WTC11 (cell line): ENCODE results near the gene PDLIM1. TPM values are rescaled to one million over a fixed set of nuclear protein-coding genes. Genes with fewer than 3 reads are reported as not detected.

ENCODE experiments used
- ATAC-seq: fragments of 200-7000 bp; cut with Tn5 transposase; 2 replicates; pipeline ENCODE4 v1.10.0; 2021; ENCODE audit warnings: mild to moderate bottlenecking, moderate library complexity
- CTCF ChIA-PET: fragments of 300-600 bp; sonication (Branson Sonifier 250); formaldehyde crosslinking; loops from one replicate; lab custom pipeline; 2021; ENCODE audit warnings: antibody characterized with exemption; lab: Charles Lee
- POLR2A ChIA-PET: fragments of 350-600 bp; sonication (Branson Sonifier 250); formaldehyde crosslinking; loops from one replicate; lab custom pipeline; 2021; ENCODE audit warnings: antibody characterized with exemption; lab: Charles Lee
- DNase-seq: peaks from one replicate; pipeline ENCODE4 v3.0.0; 2021; ENCODE audit warnings: low spot score
- H3K27ac Mint-ChIP-seq: 2 replicates; pipeline ENCODE4 v1.8.0; 2021; ENCODE audit warnings: mixed read lengths
- H3K27me3 Mint-ChIP-seq: 2 replicates; pipeline ENCODE4 v1.8.0; 2021; ENCODE audit warnings: low read depth, mild to moderate bottlenecking, moderate library complexity, mixed read lengths
- H3K36me3 Mint-ChIP-seq: 2 replicates; pipeline ENCODE4 v1.8.0; 2021; ENCODE audit warnings: mixed read lengths
- H3K4me1 Mint-ChIP-seq: 2 replicates; pipeline ENCODE4 v1.8.0; 2022; ENCODE audit warnings: mixed read lengths
- H3K4me3 Mint-ChIP-seq: 2 replicates; pipeline ENCODE4 v1.8.0; 2021; ENCODE audit warnings: mild to moderate bottlenecking, moderate library complexity, mixed read lengths
- H3K9me3 Mint-ChIP-seq: 2 replicates; pipeline ENCODE4 v1.8.0; 2021; ENCODE audit warnings: mixed read lengths
- ATF2 ChIP-seq: sonication (generic); formaldehyde crosslinking; IDR thresholded peaks from 2 replicates; pipeline ENCODE4 v1.8.1; 2022; ENCODE audit warnings: low read depth, missing genetic modification reagents, borderline replicate concordance
- ATF6 ChIP-seq: sonication (generic); formaldehyde crosslinking; IDR thresholded peaks from 2 replicates; pipeline ENCODE4 v1.8.1; 2023; ENCODE audit warnings: mild to moderate bottlenecking, missing genetic modification reagents
- CREB1 ChIP-seq: sonication (generic); formaldehyde crosslinking; IDR thresholded peaks from 2 replicates; pipeline ENCODE4 v1.8.0; 2023; ENCODE audit warnings: mild to moderate bottlenecking, missing genetic modification reagents
- ESRRA ChIP-seq: sonication (generic); formaldehyde crosslinking; IDR thresholded peaks from 2 replicates; pipeline ENCODE4 v1.8.1; 2022; ENCODE audit warnings: mild to moderate bottlenecking, missing genetic modification reagents, borderline replicate concordance
- IRF2 ChIP-seq: sonication (generic); formaldehyde crosslinking; IDR thresholded peaks from 2 replicates; pipeline ENCODE4 v1.8.0; 2022; ENCODE audit warnings: low read depth, missing genetic modification reagents, borderline replicate concordance
- JAZF1 ChIP-seq: fragments of 250-450 bp; sonication (Bioruptor Pico); IDR thresholded peaks from 2 replicates; pipeline ENCODE4 v1.9.0; 2021; ENCODE audit warnings: moderate library complexity, mild to moderate bottlenecking, inconsistent platforms
- JUN ChIP-seq: sonication (generic); formaldehyde crosslinking; IDR thresholded peaks from 2 replicates; pipeline ENCODE4 v1.8.0; 2023; ENCODE audit warnings: mild to moderate bottlenecking, missing genetic modification reagents
- MYBL2 ChIP-seq: sonication (generic); formaldehyde crosslinking; IDR thresholded peaks from 2 replicates; pipeline ENCODE4 v1.8.1; 2023; ENCODE audit warnings: mild to moderate bottlenecking, moderate library complexity, missing genetic modification reagents
- RORB ChIP-seq: fragments of 250-450 bp; sonication (Bioruptor Pico); IDR thresholded peaks from 2 replicates; pipeline ENCODE4 v1.9.0; 2021; ENCODE audit warnings: mild to moderate bottlenecking
- SMAD3 ChIP-seq: sonication (generic); formaldehyde crosslinking; IDR thresholded peaks from 2 replicates; pipeline ENCODE4 v1.8.0; 2022; ENCODE audit warnings: missing genetic modification reagents, mild to moderate bottlenecking, borderline replicate concordance
- SOX15 ChIP-seq: fragments of 250-450 bp; sonication (Bioruptor Pico); IDR thresholded peaks from 2 replicates; pipeline ENCODE4 v1.9.0; 2021; ENCODE audit warnings: mild to moderate bottlenecking
- TEAD4 ChIP-seq: sonication (generic); formaldehyde crosslinking; IDR thresholded peaks from 2 replicates; pipeline ENCODE4 v1.8.0; 2022; ENCODE audit warnings: mild to moderate bottlenecking, missing genetic modification reagents
- ZNF138 ChIP-seq: sonication (generic); formaldehyde crosslinking; conservative IDR thresholded peaks from 2 replicates; pipeline ENCODE4 v1.8.1; 2022; ENCODE audit warnings: mild to moderate bottlenecking, moderate library complexity, missing genetic modification reagents
- ZNF671 ChIP-seq: fragments of 250-450 bp; sonication (Bioruptor Pico); IDR thresholded peaks from 2 replicates; pipeline ENCODE4 v1.8.0; 2021; ENCODE audit warnings: mild to moderate bottlenecking
- total RNA-seq: library from RNA; stranded (reverse); gene quantifications from 3 replicates; pipeline ENCODE4 v1.2.3, GENCODE V29; 2021
- TF ChIP-seq, protein P1 (sequence below): sonication (generic); formaldehyde crosslinking; conservative IDR thresholded peaks from 2 replicates; pipeline ENCODE4 v1.8.1; 2023; ENCODE audit warnings: mild to moderate bottlenecking, low read depth, missing genetic modification reagents, moderate library complexity
- TF ChIP-seq, protein P2 (sequence below): sonication (generic); formaldehyde crosslinking; IDR thresholded peaks from 2 replicates; pipeline ENCODE4 v1.8.0; 2023; ENCODE audit warnings: missing genetic modification reagents, mild to moderate bottlenecking, borderline replicate concordance

The PDLIM1 gene
- total RNA-seq, 1 experiment from 2014 or later: 223 TPM

DNA sequence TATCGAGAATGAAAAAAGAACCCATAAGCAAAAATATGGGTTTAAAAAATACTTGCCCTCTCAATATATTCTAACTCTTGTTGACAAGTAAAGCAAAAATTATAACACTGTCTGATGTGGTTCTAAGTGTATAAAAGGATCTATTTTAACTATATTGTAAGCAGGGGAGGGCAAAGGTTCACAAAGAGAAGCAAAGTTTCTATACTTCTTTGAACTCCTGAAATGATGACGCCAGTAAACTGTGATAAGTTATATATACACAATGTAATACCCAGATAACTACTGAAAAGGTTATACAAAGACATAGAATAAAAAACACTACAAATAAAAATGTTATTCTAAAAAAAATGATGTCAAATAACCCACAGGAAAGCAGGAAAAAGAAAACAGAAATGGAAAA lies 37.1 kb downstream of the PDLIM1 start:
- POLR2A ChIA-PET: no interaction called here
- CTCF ChIA-PET: interaction anchor here (2.8 kb wide), 1 partner anchor 11 kb away, joined by 9 read pairs; no protein-coding TSS in a partner anchor
- ATAC-seq (no peak), DNase-seq (no peak)
- Mint-ChIP-seq H3K4me1 (peaks cover 25% of the 10 kb centered on the region), H3K4me3 (no peak overlapping the region), H3K27ac (no peak overlapping the region), H3K27me3 (no peaks in the 10 kb centered on the region), H3K36me3 (peaks cover 44% of the 10 kb centered on the region), H3K9me3 (peaks cover 18% of the 10 kb centered on the region)
- TF ChIP-seq ATF2 (CRISPR knock-in tag) (no peak), ESRRA (CRISPR knock-in tag) (no peak), ZNF671 (CRISPR knock-in tag) (no peak), JUN (CRISPR knock-in tag) (no peak), ATF6 (CRISPR knock-in tag) (no peak), SMAD3 (CRISPR knock-in tag) (no peak), RORB (CRISPR knock-in tag) (no peak), IRF2 (CRISPR knock-in tag) (no peak), MYBL2 (no peak)
- TF ChIP-seq, protein P1, sequence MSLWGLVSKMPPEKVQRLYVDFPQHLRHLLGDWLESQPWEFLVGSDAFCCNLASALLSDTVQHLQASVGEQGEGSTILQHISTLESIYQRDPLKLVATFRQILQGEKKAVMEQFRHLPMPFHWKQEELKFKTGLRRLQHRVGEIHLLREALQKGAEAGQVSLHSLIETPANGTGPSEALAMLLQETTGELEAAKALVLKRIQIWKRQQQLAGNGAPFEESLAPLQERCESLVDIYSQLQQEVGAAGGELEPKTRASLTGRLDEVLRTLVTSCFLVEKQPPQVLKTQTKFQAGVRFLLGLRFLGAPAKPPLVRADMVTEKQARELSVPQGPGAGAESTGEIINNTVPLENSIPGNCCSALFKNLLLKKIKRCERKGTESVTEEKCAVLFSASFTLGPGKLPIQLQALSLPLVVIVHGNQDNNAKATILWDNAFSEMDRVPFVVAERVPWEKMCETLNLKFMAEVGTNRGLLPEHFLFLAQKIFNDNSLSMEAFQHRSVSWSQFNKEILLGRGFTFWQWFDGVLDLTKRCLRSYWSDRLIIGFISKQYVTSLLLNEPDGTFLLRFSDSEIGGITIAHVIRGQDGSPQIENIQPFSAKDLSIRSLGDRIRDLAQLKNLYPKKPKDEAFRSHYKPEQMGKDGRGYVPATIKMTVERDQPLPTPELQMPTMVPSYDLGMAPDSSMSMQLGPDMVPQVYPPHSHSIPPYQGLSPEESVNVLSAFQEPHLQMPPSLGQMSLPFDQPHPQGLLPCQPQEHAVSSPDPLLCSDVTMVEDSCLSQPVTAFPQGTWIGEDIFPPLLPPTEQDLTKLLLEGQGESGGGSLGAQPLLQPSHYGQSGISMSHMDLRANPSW (CRISPR knock-in tag): no peak
- TF ChIP-seq, protein P2, sequence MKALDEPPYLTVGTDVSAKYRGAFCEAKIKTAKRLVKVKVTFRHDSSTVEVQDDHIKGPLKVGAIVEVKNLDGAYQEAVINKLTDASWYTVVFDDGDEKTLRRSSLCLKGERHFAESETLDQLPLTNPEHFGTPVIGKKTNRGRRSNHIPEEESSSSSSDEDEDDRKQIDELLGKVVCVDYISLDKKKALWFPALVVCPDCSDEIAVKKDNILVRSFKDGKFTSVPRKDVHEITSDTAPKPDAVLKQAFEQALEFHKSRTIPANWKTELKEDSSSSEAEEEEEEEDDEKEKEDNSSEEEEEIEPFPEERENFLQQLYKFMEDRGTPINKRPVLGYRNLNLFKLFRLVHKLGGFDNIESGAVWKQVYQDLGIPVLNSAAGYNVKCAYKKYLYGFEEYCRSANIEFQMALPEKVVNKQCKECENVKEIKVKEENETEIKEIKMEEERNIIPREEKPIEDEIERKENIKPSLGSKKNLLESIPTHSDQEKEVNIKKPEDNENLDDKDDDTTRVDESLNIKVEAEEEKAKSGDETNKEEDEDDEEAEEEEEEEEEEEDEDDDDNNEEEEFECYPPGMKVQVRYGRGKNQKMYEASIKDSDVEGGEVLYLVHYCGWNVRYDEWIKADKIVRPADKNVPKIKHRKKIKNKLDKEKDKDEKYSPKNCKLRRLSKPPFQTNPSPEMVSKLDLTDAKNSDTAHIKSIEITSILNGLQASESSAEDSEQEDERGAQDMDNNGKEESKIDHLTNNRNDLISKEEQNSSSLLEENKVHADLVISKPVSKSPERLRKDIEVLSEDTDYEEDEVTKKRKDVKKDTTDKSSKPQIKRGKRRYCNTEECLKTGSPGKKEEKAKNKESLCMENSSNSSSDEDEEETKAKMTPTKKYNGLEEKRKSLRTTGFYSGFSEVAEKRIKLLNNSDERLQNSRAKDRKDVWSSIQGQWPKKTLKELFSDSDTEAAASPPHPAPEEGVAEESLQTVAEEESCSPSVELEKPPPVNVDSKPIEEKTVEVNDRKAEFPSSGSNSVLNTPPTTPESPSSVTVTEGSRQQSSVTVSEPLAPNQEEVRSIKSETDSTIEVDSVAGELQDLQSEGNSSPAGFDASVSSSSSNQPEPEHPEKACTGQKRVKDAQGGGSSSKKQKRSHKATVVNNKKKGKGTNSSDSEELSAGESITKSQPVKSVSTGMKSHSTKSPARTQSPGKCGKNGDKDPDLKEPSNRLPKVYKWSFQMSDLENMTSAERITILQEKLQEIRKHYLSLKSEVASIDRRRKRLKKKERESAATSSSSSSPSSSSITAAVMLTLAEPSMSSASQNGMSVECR: no peak
- TF ChIP-seq, all 79 proteins: peak for 0

DNA sequence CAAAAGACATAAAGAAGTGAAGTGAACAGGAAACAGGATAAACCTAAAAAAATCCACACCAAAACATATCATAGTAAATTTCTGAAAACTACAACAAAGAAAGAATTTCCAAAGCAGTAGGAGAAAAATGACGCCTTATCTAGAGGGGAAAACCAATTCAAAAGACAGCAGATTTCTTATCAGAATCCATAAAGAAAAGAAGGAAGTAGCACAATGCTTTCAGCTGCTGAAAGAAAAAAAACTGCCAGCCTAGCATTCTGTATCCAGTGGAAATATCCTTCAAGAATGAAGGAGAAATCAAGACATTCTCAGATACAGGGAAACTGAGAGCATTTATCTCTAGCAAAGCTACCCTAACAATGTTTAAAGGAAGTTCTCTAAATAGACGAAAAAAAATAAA lies 37.8 kb downstream of the PDLIM1 start:
- no peak for DNase-seq
- no peak overlapping the region; the same call in 1 of the 2 replicates for H3K27ac Mint-ChIP-seq
- CTCF ChIA-PET: interaction anchor here (2.8 kb wide), 1 partner anchor 10 kb away, joined by 9 read pairs; no protein-coding TSS in a partner anchor
- TF ChIP-seq JAZF1 (no peak), ZNF138 (CRISPR knock-in tag) (no peak), TEAD4 (no peak), SOX15 (CRISPR knock-in tag) (no peak), CREB1 (CRISPR knock-in tag) (no peak)
- TF ChIP-seq, all 79 proteins: peak for 0
- Mint-ChIP-seq H3K4me3 (no peak overlapping the region), H3K36me3 (peaks cover 39% of the 10 kb centered on the region), H3K27me3 (no peaks in the 10 kb centered on the region), H3K4me1 (peaks cover 27% of the 10 kb centered on the region), H3K9me3 (peaks cover 14% of the 10 kb centered on the region)
- no peak for ATAC-seq
- POLR2A ChIA-PET: no interaction called here
